HL-60/S4 treated with phorbol 12-myristate 13-acetate at 8.2 ng/mL for 4 days and 3 days (cell line): ENCODE data around the gene AHDC1.
"Not testable (repeated sequence)": the region's sequence is repeated elsewhere in the genome, so short reads cannot be mapped to it uniquely, and the experiment has no call there.

Source experiments
- in situ Hi-C: fragments of 300-500 bp; cut with MboI; formaldehyde crosslinking; loops from 2 replicates; pipeline ENCODE4 v1.15.0; 2022; ENCODE audit warnings: low sequenced_read_pairs

The AHDC1 gene

GRCh38 chr1:27633640-27634176 is 29.8 kb upstream of the AHDC1 start:
- in situ Hi-C loops = no loop called here

- in situ Hi-C loops = no loop called here
These were observed 29.3 kb upstream of the AHDC1 start for GRCh38 chr1:27633298-27633610.

GRCh38 chr1:27632387-27633297 is 28.7 kb upstream of the AHDC1 start:
- in situ Hi-C loops = no loop called here

- in situ Hi-C loops = no loop called here
These were observed 27.0 kb upstream of the AHDC1 start for GRCh38 chr1:27630859-27631491.

GRCh38 chr1:27628712-27629111 is 24.8 kb upstream of the AHDC1 start:
- in situ Hi-C loops = no loop called here

GRCh38 chr1:27627733-27628132 is 23.8 kb upstream of the AHDC1 start:
- in situ Hi-C loops = not testable (repeated sequence)

GRCh38 chr1:27627061-27627460 is 23.1 kb upstream of the AHDC1 start:
- in situ Hi-C loops = no loop called here

GRCh38 chr1:27626031-27626935 is 22.3 kb upstream of the AHDC1 start:
- in situ Hi-C loops = no loop called here

GRCh38 chr1:27624467-27625178 is 20.7 kb upstream of the AHDC1 start:
- in situ Hi-C loops = no loop called here

- in situ Hi-C loops = no loop called here
These were observed 19.6 kb upstream of the AHDC1 start for GRCh38 chr1:27623327-27624212.

- in situ Hi-C loops = no loop called here
These were observed 18.9 kb upstream of the AHDC1 start for GRCh38 chr1:27622828-27623227.

- in situ Hi-C loops = no loop called here
These were observed 17.3 kb upstream of the AHDC1 start for GRCh38 chr1:27621051-27621920.

- in situ Hi-C loops = not testable (repeated sequence)
These were observed 16.0 kb upstream of the AHDC1 start for GRCh38 chr1:27619782-27620438.

- in situ Hi-C loops = no loop called here
These were observed 14.6 kb upstream of the AHDC1 start for GRCh38 chr1:27618341-27619082.

GRCh38 chr1:27617420-27617819 is 13.5 kb upstream of the AHDC1 start:
- in situ Hi-C loops = no loop called here

- in situ Hi-C loops = no loop called here
These were observed 12.5 kb upstream of the AHDC1 start for GRCh38 chr1:27616441-27616840.
